ENCODE results near the gene C16orf89. TPM values are rescaled to one million over a fixed set of nuclear protein-coding genes. Genes with fewer than 3 reads are reported as not detected.

C16orf89 gene
- total RNA-seq, 1 donor from 2014 or later, result not detected

GRCh38 chr16:5030251-5030870 lies 35.4 kb downstream of the C16orf89 start:
- no peak for DNase-seq (ENCODE audit: low read depth, low spot score)

GRCh38 chr16:5028950-5029475 lies 36.7 kb downstream of the C16orf89 start:
- DNase-seq (ENCODE audit: low read depth, low spot score), result no peak

GRCh38 chr16:5027575-5028235 lies 38.1 kb downstream of the C16orf89 start:
- no peak for DNase-seq (ENCODE audit: low read depth, low spot score)

- no peak for DNase-seq (ENCODE audit: low read depth, low spot score)
Observed at GRCh38 chr16:5027086-5027485, 38.7 kb downstream of the C16orf89 start.

GRCh38 chr16:5026664-5027063 lies 39.1 kb downstream of the C16orf89 start:
- no peak for DNase-seq (ENCODE audit: low read depth, low spot score)

- no peak for DNase-seq (ENCODE audit: low read depth, low spot score)
Observed at GRCh38 chr16:5025171-5025632, 40.6 kb downstream of the C16orf89 start.

- no peak for DNase-seq (ENCODE audit: low read depth, low spot score)
Observed at GRCh38 chr16:5024632-5025031, 41.1 kb downstream of the C16orf89 start.

- DNase-seq (ENCODE audit: low read depth, low spot score), result no peak
Observed at GRCh38 chr16:5022521-5022920, 43.2 kb downstream of the C16orf89 start.

GRCh38 chr16:5020551-5020950 lies 45.2 kb downstream of the C16orf89 start:
- DNase-seq (ENCODE audit: low read depth, low spot score), result no peak

GRCh38 chr16:5019775-5020174 lies 46.0 kb downstream of the C16orf89 start:
- DNase-seq (ENCODE audit: low read depth, low spot score), result no peak

- DNase-seq (ENCODE audit: low read depth, low spot score), result no peak
Observed at GRCh38 chr16:5018793-5019192, 47.0 kb downstream of the C16orf89 start.

GRCh38 chr16:5017678-5017969 lies 48.1 kb downstream of the C16orf89 start:
- DNase-seq (ENCODE audit: low read depth, low spot score), result no peak

GRCh38 chr16:5016967-5017677 lies 48.6 kb downstream of the C16orf89 start:
- DNase-seq (ENCODE audit: low read depth, low spot score), result no peak

GRCh38 chr16:5015887-5016286 lies 49.9 kb downstream of the C16orf89 start:
- no peak for DNase-seq (ENCODE audit: low read depth, low spot score)

GRCh38 chr16:5015351-5015750 lies 50.4 kb downstream of the C16orf89 start:
- no peak for DNase-seq (ENCODE audit: low read depth, low spot score)

GRCh38 chr16:5012887-5013286 lies 52.9 kb downstream of the C16orf89 start:
- DNase-seq (ENCODE audit: low read depth, low spot score), result no peak

GRCh38 chr16:5011637-5012036 lies 54.1 kb downstream of the C16orf89 start:
- no peak for DNase-seq (ENCODE audit: low read depth, low spot score)

- no peak for DNase-seq (ENCODE audit: low read depth, low spot score)
Observed at GRCh38 chr16:5010576-5011329, 55.0 kb downstream of the C16orf89 start.

- no peak for DNase-seq (ENCODE audit: low read depth, low spot score)
Observed at GRCh38 chr16:5008311-5008731, 57.4 kb downstream of the C16orf89 start.

- no peak for DNase-seq (ENCODE audit: low read depth, low spot score)
Observed at GRCh38 chr16:5007256-5007655, 58.5 kb downstream of the C16orf89 start.

- DNase-seq (ENCODE audit: low read depth, low spot score), result no peak
Observed at GRCh38 chr16:5006348-5007193, 59.2 kb downstream of the C16orf89 start.
